Cardiac muscle cell (in vitro differentiated cells and primary cell): ENCODE data around the gene SPCS1. TPM values are rescaled to one million over a fixed set of nuclear protein-coding genes. Genes with fewer than 3 reads are reported as not detected.

Source experiments
- DNase-seq, 2 donors: peaks; one replicate each; pipeline versions ENCODE4 v3.0.0 to v3.0.0-alpha.2; 2010 to 2017; ENCODE audit warnings: low read depth in 1 of 2, low spot score in 1 of 2
- H3K27ac ChIP-seq: fragments of 200-600 bp; sonication (generic); 2 replicates; pipeline ENCODE4 v1.5.1; 2016
- H3K27me3 ChIP-seq: fragments of 200-600 bp; sonication (generic); 2 replicates; pipeline ENCODE4 v1.6.0; 2016; ENCODE audit warnings: control low read depth
- H3K36me3 ChIP-seq: fragments of 200-600 bp; sonication (generic); 2 replicates; pipeline ENCODE4 v1.5.1; 2016; ENCODE audit warnings: control low read depth
- H3K4me1 ChIP-seq: fragments of 200-600 bp; sonication (generic); 2 replicates; pipeline ENCODE4 v1.8.1; 2017; ENCODE audit warnings: low read depth, mild to moderate bottlenecking, mixed run types
- H3K4me3 ChIP-seq: fragments of 200-600 bp; sonication (generic); 2 replicates; pipeline ENCODE4 v1.5.1; 2016; ENCODE audit warnings: mild to moderate bottlenecking
- H3K9me3 ChIP-seq: fragments of 200-600 bp; sonication (generic); 2 replicates; pipeline ENCODE4 v1.5.1; 2017; ENCODE audit warnings: low read depth, mild to moderate bottlenecking, control low read depth
- polyA plus RNA-seq: library from polyadenylated mRNA; unstranded; fragments of >200 nt; fragmentation: Nextera tagmentation; extraction: Ambion mirVana; gene quantifications from 2 replicates; pipeline ENCODE4 v1.2.1, GENCODE V29; 2016
- total RNA-seq: library from RNA; depleted of rRNA; stranded (reverse); fragments of >200 nt; gene quantifications from 2 replicates; pipeline ENCODE4 v1.2.3, GENCODE V29; 2016
- TF ChIP-seq, protein P1 (sequence below): IDR thresholded peaks from 2 replicates; pipeline ENCODE4 v1.5.1; 2012; ENCODE audit warnings: low read depth, mild to moderate bottlenecking, low read length

Gene SPCS1
- total and polyA plus RNA-seq, 2 experiments from 2014 or later: 103 to 234 TPM

DNA sequence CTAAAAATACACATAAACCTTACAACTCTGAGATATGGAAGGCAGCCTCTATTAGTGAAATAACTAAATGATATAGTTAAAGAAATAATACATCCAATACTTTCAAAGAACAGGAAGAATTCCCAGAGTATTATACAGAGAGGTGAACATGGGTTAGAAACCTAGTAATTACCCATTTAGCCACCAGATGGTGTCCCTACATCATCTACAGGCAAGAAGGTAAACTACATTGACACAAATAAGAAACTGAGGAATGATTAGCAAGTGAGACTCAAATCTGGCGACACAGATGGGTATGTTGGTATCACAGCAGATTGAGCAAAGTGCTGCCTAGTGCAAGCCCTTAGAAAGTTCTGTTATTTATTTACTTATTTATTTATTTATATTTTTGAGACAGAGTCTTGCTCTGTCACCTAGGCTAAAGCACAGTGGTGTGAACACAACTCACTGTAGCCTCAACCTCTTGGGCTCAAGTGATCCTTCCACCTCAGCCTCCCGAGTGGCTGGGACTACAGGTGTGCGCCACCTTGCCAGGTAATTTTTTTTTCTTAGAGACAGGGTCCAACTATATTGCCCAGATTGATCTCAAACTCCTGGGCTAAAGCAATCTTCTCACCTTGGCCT, 36.6 kb downstream of the SPCS1 start:
- peaks cover 62% of the 10 kb centered on the region for H3K36me3 ChIP-seq
- no peak overlapping the region for H3K27ac ChIP-seq
- DNase-seq: peak; percentile 7 to 59
- H3K4me3 ChIP-seq: no peak overlapping the region
- no peaks in the 10 kb centered on the region for H3K4me1 ChIP-seq
- H3K9me3 ChIP-seq: no peaks in the 10 kb centered on the region
- no peaks in the 10 kb centered on the region for H3K27me3 ChIP-seq
- TF ChIP-seq, protein P1, sequence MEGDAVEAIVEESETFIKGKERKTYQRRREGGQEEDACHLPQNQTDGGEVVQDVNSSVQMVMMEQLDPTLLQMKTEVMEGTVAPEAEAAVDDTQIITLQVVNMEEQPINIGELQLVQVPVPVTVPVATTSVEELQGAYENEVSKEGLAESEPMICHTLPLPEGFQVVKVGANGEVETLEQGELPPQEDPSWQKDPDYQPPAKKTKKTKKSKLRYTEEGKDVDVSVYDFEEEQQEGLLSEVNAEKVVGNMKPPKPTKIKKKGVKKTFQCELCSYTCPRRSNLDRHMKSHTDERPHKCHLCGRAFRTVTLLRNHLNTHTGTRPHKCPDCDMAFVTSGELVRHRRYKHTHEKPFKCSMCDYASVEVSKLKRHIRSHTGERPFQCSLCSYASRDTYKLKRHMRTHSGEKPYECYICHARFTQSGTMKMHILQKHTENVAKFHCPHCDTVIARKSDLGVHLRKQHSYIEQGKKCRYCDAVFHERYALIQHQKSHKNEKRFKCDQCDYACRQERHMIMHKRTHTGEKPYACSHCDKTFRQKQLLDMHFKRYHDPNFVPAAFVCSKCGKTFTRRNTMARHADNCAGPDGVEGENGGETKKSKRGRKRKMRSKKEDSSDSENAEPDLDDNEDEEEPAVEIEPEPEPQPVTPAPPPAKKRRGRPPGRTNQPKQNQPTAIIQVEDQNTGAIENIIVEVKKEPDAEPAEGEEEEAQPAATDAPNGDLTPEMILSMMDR: peak; percentile 64

GRCh38 chr3:52743152-52743551, 37.2 kb downstream of the SPCS1 start:
- Histone ChIP-seq H3K36me3 (peaks cover 58% of the 10 kb centered on the region), H3K4me3 (no peak overlapping the region)
- TF ChIP-seq, protein P1: no peak

DNA sequence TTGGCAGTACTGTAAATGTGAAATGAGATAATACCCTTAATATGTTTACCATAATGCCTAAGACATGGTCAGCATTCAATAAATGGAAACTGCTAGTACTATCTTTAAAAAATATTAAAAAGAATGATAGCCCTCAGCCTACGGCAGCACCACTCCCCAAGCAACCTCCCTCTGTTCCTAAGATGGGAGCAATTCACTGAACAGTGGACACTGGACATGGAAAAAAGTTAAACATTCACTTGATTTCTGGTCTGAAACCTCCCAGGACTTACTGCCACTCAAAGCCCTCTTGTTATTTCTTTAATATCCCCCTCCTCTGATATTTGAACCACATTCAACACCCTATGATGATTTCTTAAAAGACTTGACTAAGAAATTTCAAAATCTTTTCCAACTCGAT, 37.8 kb downstream of the SPCS1 start:
- Histone ChIP-seq H3K4me3 (no peak overlapping the region), H3K27me3 (no peaks in the 10 kb centered on the region), H3K36me3 (peaks cover 60% of the 10 kb centered on the region), H3K9me3 (no peaks in the 10 kb centered on the region), H3K27ac (no peak overlapping the region), H3K4me1 (no peaks in the 10 kb centered on the region)
- TF ChIP-seq, protein P1: no peak
- no peak for DNase-seq

More at GRCh38 chr3:52743152-52743551, 37.2 kb downstream of the SPCS1 start:
- H3K27ac ChIP-seq: no peak overlapping the region
- no peaks in the 10 kb centered on the region for H3K27me3 ChIP-seq
- DNase-seq: no peak
- no peaks in the 10 kb centered on the region for H3K4me1 ChIP-seq
- H3K9me3 ChIP-seq: no peaks in the 10 kb centered on the region

DNA sequence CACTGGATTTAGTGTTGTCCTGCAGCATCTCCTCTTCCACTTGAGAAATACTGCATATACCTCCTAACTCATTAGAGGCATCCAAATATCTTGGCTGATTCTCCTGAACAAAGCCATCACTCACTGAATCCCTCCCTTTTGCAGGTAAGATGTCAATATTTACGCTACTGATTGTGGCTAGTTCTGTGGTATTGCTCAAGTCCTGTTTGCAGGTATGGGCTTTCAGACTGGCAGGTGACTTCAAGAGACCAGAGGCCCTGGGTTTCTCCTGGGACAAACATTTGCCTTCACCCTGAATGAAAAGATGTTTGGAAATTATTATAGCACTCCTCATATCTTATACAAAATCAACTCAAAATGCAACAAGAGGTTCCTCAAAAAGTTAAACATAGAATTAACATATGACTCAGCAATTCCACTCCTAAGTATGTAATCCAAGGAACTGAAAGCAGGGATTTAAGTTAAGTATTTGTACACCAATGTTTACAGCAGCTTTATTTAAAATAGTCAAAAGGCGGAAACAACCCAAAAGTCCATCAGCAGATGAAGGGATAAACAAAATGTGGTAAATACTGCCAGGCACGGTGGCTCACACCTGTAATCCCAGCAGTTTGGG, 46.2 kb downstream of the SPCS1 start:
- H3K27me3 ChIP-seq: no peaks in the 10 kb centered on the region
- H3K36me3 ChIP-seq: peaks cover 31% of the 10 kb centered on the region
- TF ChIP-seq, protein P1: no peak
- H3K27ac ChIP-seq: no peak overlapping the region
- no peaks in the 10 kb centered on the region for H3K4me1 ChIP-seq
- DNase-seq: no peak
- H3K4me3 ChIP-seq: no peak overlapping the region
- no peaks in the 10 kb centered on the region for H3K9me3 ChIP-seq

- TF ChIP-seq, protein P1: no peak
- Histone ChIP-seq H3K27ac (no peak overlapping the region), H3K36me3 (peaks cover 25% of the 10 kb centered on the region), H3K4me3 (no peak overlapping the region), H3K9me3 (no peaks in the 10 kb centered on the region), H3K27me3 (no peaks in the 10 kb centered on the region), H3K4me1 (no peaks in the 10 kb centered on the region)
- no peak for DNase-seq
Observed at GRCh38 chr3:52754373-52754772, 48.5 kb downstream of the SPCS1 start.
